DMS153 treated with DMSO at 0.1 percent for 48 hours (cell line): ENCODE results near the gene CRB2.

Experiments
- DNase-seq: peaks from one replicate; lab custom pipeline; 2025; ENCODE audit not compliant: unreplicated experiment; lab: John Stamatoyannopoulos, UW

Gene CRB2

GRCh38 chr9:123355761-123356431 lies at the start of gene CRB2:
Gene CRB2 (plus strand): TSS chr9:123356197. CDS start chr9:123356261, 64 bp downstream.
- no peak for DNase-seq

- no peak for DNase-seq
Observed at GRCh38 chr9:123309611-123310010, 46.4 kb upstream of the CRB2 start.

DNA sequence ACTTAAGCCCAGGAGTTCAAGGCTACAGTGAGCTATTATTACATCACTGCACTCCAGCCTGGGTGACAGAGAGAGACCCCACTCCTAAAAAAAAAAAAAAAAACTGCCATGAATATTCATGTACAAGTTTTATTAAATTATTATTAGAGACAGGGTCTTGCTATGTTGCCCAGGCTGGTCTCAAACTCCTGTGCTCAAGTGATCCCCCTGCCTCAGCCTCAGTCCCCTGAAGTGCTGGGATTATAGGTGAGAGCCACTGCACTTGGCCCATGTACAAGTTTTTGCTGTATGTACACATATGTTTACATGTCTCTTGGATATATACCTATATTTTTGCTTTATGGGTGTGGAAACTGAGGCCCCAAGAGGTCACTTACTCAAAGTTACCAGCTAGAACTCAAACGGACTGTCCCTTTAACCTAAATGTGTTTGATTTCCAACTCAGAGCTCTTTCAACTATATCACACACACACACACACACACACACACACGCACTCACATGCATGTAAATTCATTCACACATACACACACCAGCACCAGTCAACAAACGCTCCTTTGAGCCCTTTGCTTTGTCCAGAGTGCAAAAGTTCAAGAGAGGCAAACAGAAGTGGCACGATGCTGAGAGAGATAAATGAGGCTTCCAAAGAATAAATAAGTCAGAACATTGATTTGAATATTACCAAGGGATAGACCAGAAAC lies 45.3 kb upstream of the CRB2 start:
- DNase-seq = no peak

DNA sequence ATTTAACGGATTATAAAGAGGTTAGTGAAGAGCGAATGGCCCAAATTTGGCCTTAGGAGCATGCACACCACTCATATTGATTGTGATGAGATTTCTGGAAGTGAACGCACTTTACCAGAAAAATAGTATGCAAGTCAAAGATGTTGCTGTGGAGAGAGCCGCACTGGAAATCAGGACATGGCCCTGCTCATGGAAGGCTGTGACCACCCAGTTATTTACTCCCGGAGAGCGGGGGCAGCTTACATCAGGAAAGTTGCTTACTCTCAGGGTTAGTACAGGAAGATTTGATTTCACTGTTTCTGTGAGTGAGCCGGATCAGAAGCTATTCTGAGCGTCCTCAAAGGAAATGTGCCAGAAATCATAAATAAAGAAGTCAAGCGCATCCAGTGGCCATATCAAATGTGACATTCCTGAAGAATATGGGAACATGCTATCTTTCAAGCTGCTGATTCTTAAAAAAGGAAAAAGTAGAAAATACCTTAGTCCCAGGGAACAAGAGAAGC lies 44.7 kb upstream of the CRB2 start:
- no peak for DNase-seq

DNA sequence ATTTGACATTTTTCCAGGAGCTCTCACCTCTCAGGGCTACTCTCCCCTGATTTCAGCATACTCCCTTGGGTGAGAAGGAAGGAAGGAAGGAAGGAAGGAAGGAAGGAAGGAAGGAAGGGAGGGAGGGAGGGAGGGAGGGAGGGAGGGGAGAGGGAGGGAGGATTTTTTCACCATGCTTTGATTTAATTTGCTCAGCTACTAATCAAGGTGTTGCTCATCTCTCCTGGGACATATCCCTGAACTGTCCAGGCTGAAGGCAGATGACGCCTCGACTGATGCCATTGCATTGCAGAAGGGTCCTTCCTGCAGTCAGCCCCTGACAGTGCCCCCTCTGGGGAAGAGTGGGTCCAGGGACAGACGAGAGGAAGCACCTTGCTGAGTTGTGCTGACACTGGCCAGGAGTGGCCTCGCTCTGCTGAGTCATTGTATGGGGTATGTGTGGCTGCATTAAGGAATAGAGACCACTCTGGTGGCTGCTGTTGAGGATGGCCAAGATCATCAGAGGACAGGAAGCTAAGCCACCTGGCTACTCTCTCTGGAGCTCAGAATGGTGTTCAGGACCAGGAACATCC lies 43.6 kb upstream of the CRB2 start:
- DNase-seq = no peak

- no peak for DNase-seq
Observed at GRCh38 chr9:123314617-123315016, 41.4 kb upstream of the CRB2 start.

DNA sequence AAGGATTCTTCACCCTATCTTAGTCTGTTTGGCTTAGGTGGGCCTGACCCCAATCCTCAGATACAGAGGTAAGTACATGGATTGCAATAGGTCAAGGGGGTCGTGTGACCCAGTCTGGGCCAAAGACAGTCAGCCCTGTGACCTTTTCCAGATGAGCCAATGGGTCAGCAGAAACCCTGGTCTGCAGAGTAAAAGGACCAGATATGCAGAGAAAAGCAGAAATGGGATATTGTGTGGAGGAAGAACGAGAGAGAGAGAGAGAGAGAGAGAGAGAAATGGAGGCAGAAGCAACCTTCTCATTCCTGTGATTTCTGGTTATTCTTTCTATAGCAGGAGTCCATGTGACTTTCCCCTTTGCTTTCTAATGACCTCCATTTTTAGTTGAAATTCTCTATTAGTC lies 40.4 kb upstream of the CRB2 start:
- DNase-seq = no peak

DNA sequence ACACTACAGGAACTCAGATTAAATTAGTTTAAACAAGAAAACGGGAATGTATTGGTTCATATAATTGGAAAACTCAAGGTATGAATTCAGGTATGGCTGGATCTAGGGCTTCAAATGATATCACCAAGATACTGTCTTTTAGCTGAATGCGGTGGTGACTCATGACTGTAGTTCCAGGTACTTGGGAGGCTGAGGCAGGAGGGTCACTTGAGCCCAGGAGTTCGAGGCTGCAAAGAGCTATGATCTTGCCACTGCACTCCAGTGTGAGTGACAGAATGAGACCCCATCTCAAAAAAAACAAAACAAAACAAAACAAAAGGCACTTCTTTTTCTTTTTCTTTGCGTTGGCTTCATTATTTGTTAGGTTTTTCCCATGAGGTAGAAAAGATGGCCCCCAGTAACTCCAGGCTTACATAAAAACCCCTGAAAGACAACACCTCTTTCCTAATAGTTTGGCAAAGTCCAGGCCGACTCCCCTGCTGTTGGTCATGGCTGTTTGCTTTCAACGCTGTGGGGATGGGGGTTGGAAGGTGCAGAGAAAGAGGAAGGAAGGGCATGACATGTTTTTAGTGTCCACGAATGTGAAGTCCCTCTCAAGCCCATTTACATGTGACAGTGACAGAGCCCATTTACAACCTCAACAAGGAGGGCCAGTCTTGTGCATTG lies 39.8 kb upstream of the CRB2 start:
- DNase-seq = no peak

- no peak for DNase-seq
Observed at GRCh38 chr9:123318202-123318601, 37.8 kb upstream of the CRB2 start.

DNA sequence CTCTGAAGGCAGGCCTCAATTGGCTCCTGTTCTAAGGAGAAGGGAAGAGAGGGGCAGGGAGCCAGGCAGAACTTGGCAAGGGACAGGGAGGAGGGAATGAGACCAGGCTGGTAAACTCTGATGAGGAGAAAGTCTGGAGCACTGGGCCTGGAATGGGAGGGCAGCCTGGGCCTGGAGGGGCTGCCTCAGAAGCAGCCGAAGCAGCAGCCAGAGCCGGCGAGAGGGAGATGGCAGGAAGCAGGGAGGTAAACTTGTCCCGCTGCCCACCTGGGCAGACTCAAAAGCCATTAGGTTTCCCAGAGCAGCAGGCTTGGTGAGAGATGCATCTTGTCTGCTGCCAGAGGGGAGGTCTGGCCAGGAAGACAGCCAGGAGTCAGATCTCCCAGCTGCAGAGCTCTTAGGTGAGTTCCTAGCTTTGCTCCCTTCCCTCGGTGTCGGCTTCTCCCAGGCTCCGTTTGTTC lies 37.0 kb upstream of the CRB2 start:
- DNase-seq = no peak

DNA sequence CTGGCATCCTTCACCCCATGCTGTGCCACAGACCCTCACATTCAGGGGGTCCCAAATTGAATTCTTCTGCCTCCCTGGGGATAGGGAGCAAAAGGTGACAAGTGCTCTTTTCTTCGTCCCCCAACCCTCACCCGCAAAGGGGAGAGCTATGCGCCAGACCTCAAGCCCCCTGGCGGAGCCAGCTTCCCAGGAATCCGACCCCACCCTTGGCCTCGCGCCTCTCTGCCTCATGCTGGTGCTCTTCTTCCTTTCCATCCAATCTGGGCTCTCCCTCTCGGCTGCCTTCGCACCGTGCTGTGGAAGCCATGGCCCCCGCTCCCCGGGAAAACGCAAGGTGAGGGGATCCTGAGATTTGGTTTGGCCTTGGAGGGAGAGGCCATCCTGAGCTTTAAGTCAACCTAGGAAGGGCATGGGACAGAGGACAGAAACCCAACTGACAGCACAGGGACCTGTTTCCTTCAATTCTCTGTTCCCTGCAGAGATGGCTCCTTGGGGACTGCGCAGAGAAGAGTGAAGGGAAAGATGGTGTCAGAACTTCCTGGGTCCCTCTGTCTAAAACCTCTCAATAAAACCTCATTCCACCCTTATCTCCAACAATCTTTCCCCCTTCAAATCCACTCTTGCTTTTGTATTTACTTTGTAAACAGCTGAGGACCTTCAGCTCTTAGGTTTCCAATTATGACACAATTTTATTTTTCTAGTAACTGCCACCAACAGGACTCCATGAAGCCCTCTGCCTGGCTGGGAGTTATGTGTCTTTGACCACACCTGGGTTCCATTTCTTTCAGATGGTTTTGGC lies 36.3 kb upstream of the CRB2 start:
- DNase-seq = no peak

- DNase-seq = no peak
Observed at GRCh38 chr9:123320814-123321213, 35.2 kb upstream of the CRB2 start.

DNA sequence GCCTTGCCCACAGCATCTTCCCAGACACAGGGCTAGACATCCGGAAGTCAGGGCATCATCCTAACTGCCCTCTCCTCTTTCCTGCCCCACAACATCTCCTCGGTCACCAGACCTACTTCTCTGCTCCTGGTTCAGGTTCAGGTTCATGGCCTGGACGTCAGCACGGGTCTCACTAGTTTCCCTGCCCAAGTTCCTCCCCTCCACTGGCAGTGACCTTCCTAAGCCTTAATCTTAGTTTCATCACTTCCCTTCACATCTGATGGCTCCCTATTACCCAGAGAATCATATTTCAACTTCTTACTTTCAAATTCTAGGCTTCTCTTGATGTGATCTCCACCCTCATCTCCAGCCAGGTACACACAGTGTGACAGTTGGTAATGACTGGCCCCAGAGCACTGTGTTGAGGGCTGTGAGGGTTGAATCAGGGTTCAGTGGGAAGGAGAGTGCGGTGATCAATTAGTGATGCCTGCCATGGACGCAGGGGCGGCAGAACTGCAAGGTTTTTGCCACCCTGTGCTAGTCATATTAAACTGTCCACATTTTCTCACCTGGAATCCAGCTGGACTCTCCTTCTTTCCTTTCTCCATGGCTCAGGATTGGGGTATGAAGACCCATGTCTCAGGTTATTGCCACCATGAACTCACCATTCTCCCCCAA lies 34.3 kb upstream of the CRB2 start:
- no peak for DNase-seq

DNA sequence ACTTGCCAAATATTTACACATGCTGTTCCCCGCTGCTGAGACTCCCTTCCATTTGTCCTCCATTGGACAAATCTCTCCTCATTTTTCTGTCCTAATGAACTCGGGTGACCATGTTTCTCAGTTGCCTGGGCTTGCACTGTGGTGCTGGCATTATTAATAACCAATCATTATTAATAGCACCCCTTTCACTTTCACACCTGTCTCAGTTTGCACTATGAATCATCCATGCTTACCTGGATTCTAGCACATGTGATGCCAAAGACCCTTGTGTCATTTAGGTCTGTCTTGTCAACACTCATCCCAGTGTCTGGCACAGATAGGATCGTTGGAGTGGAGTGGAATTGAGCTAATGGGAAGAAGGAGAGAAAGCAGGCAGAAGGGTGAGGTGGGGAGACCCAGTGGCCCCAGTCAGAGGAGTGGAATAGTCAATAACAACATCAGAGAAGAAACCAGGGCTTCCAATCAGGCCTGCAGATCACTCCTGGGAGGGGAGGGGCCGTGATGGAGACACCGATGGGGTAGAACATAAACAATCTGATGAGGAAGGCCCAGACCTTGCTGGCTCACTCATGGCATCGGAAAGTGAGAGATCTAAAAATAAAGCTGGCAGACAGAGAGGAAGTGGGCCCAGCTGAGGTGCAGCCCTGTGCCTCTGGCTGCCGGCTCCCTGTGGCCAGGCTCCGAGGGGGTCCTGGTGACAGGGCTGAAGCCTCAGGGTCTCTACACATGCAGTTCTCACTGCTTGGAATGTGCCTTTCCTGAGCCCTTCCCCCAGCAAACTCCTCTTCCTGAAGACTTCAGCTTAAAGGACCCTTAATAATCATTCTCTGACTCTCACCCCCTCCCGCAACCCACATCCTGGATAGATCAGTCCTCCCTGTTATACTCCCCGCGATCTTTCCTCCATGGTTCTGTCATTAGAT lies 33.5 kb upstream of the CRB2 start:
- DNase-seq = no peak

GRCh38 chr9:123323196-123324013 lies 32.6 kb upstream of the CRB2 start:
- no peak for DNase-seq

DNA sequence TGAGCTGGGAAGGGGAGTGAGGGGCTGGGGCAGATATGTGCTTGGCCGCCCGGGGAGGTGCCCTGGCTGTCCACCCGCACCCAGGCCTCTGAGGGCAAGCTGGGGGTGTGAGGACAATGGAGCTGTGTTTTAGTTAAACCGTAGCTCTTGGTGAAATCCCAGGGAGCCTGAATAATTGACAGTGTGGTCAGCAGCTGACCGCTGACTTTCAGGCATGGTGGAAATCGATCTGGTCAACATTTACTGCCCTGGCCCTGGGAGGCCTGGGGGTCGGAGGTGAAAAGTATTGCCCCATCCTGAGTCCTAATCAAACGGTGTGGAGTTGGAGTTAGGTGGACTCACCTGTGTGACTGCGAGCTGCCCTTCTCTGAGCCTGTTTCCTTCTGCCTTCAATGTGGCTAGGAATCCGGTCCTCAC lies 31.2 kb upstream of the CRB2 start:
- no peak for DNase-seq

DNA sequence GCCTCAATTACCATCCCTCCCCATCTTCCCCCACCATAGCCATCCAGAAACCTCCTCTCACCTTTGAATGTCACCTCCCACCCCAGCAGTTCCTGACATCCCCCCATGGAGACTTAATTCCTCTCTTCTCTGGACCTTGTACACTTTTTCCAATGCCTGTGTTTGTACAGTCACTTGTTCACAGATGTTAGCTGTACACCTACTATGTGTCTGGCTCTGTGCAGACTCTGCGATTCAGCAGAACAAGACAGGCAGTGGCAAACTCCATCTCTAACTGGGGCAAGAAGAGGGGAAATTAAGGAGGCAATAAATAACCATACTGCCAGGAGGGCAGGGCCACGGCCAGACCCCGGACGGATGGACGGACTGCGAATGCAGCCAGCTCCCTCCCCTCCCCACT lies 29.8 kb upstream of the CRB2 start:
- no peak for DNase-seq

GRCh38 chr9:123326662-123327093 lies 29.3 kb upstream of the CRB2 start:
- no peak for DNase-seq
